B cell (primary cell): Measurements from ENCODE around the gene TPH1. TPM values are rescaled to one million over a fixed set of nuclear protein-coding genes. Genes with fewer than 3 reads are reported as not detected.

ENCODE experiments used
- ATAC-seq: fragments of 200-7000 bp; cut with Tn5 transposase; one replicate; pipeline ENCODE4 v1.10.0; 2021; ENCODE audit warnings: low read depth, mild to moderate bottlenecking, moderate number of reproducible peaks, moderate library complexity
- CTCF ChIA-PET: fragments of 350-600 bp; sonication (Branson Sonifier 250); formaldehyde crosslinking; loops from one replicate; lab custom pipeline; 2021; ENCODE audit warnings: antibody characterized with exemption, inconsistent platforms; lab: Charles Lee
- POLR2A ChIA-PET: fragments of 350-600 bp; sonication (Branson Sonifier 250); formaldehyde crosslinking; loops from one replicate; lab custom pipeline; 2021; ENCODE audit warnings: antibody characterized with exemption; lab: Charles Lee
- DNase-seq: peaks from one replicate; pipeline ENCODE4 v3.0.0; 2013
- H2AFZ ChIP-seq: 2 replicates; pipeline ENCODE4 v1.6.1; 2012; ENCODE audit warnings: mild to moderate bottlenecking, low read depth, low read length; ENCODE audit not compliant: insufficient read depth, poor library complexity, severe bottlenecking
- H3K27ac ChIP-seq, 2 donors: 1 replicate in 1 of 2; 2 replicates in 1 of 2; pipeline ENCODE4 v1.5.1; 2012 to 2013; ENCODE audit warnings: low read length in 2 of 2, mild to moderate bottlenecking in 2 of 2, moderate library complexity in 1 of 2
- H3K27me3 ChIP-seq, 4 experiments: fragments of 200-600 bp in 1 of 4; sonication (generic) in 1 of 4; replicated peaks in 1 of 4; 1 replicate in 2 of 4; 2 replicates in 2 of 4; pipeline versions ENCODE4 v1.6.1 to v1.7.0; 2013 to 2016; ENCODE audit warnings: low read length in 3 of 4, mild to moderate bottlenecking in 2 of 4, mixed read lengths in 1 of 4, moderate library complexity in 1 of 4; ENCODE audit not compliant: insufficient read depth in 4 of 4, control insufficient read depth in 3 of 4; ENCODE audit errors: control extremely low read depth in 1 of 4
- H3K36me3 ChIP-seq, 2 experiments: replicated peaks in 1 of 2; 1 replicate in 1 of 2; 2 replicates in 1 of 2; pipeline versions ENCODE4 v1.6.1 to v1.7.1; 2013; ENCODE audit warnings: low read length in 1 of 2; ENCODE audit not compliant: insufficient read depth in 2 of 2, control insufficient read depth in 1 of 2; ENCODE audit errors: control extremely low read depth in 1 of 2, extremely low read depth in 1 of 2
- H3K4me1 ChIP-seq, 2 donors: fragments of 200-600 bp in 1 of 2; sonication (generic) in 1 of 2; 1 replicate in 1 of 2; 2 replicates in 1 of 2; pipeline versions ENCODE4 v1.5.1 to v1.6.1; 2013 to 2017; ENCODE audit warnings: low read length in 2 of 2; ENCODE audit not compliant: control insufficient read depth in 2 of 2, insufficient read depth in 2 of 2
- H3K4me2 ChIP-seq: replicated peaks from 2 replicates; pipeline ENCODE3; 2012; ENCODE audit warnings: mild to moderate bottlenecking, low read depth, low read length; ENCODE audit not compliant: poor library complexity, severe bottlenecking
- H3K4me3 ChIP-seq, 5 experiments: fragments of 200-600 bp in 1 of 5; sonication (generic) in 1 of 5; 1 replicate in 3 of 5; 2 replicates in 2 of 5; pipeline versions ENCODE4 v1.5.1 to v1.7.0; 2011 to 2016; ENCODE audit warnings: low read length in 4 of 5, mild to moderate bottlenecking in 4 of 5, low read depth in 2 of 5, control low read depth in 1 of 5, moderate library complexity in 1 of 5; ENCODE audit not compliant: insufficient read depth in 1 of 5; ENCODE audit errors: control extremely low read depth in 1 of 5, extremely low read depth in 1 of 5
- H3K79me2 ChIP-seq: fragments of 200-600 bp; sonication (generic); one replicate; pipeline ENCODE4 v1.6.0; 2016; ENCODE audit warnings: low read length; ENCODE audit not compliant: control insufficient read depth, insufficient read depth
- H3K9ac ChIP-seq: fragments of 200-600 bp; sonication (generic); 2 replicates; pipeline ENCODE4 v1.6.1; 2017; ENCODE audit warnings: mild to moderate bottlenecking, low read length, moderate library complexity
- H3K9me3 ChIP-seq, 3 donors: one replicate each; pipeline versions ENCODE4 v1.6.1 to v1.7.1; 2013; ENCODE audit warnings: low read length in 2 of 3; ENCODE audit not compliant: control insufficient read depth in 2 of 3, insufficient read depth in 1 of 3; ENCODE audit errors: control extremely low read depth in 1 of 3
- H4K20me1 ChIP-seq: 2 replicates; pipeline ENCODE4 v1.6.0; 2012; ENCODE audit warnings: mild to moderate bottlenecking, low read length; ENCODE audit not compliant: insufficient read depth, control insufficient read depth, poor library complexity, severe bottlenecking
- H3K27ac Mint-ChIP-seq: one replicate; pipeline ENCODE4 v1.8.0; 2021; ENCODE audit warnings: mixed read lengths
- H3K27me3 Mint-ChIP-seq: one replicate; pipeline ENCODE4 v1.8.0; 2021; ENCODE audit warnings: mixed read lengths
- H3K4me1 Mint-ChIP-seq: one replicate; pipeline ENCODE4 v1.8.0; 2021; ENCODE audit warnings: mixed read lengths
- H3K4me3 Mint-ChIP-seq: one replicate; pipeline ENCODE4 v1.8.0; 2021; ENCODE audit warnings: mixed read lengths
- H3K9me3 Mint-ChIP-seq: one replicate; pipeline ENCODE4 v1.8.0; 2022; ENCODE audit warnings: mixed read lengths; ENCODE audit not compliant: insufficient read depth
- CTCF ChIP-seq: fragments of 200-600 bp; IDR thresholded peaks from one replicate; pipeline ENCODE4 v1.8.0; 2022; ENCODE audit warnings: antibody characterized with exemption, mild to moderate bottlenecking
- EZH2 ChIP-seq: IDR thresholded peaks from 2 replicates; pipeline ENCODE4 v1.6.1; 2012; ENCODE audit warnings: borderline replicate concordance, low read depth, mild to moderate bottlenecking, moderate library complexity, low read length; ENCODE audit not compliant: insufficient read depth, poor library complexity, severe bottlenecking
- WGBS: methylation state at CpG from one replicate; pipeline ENCODE4 v1.1.5; 2013; ENCODE audit warnings: missing lambda C conversion rate; ENCODE audit not compliant: insufficient coverage; 5-methylcytosine and 5-hydroxymethylcytosine counted together
- intact Hi-C: fragments of 100-400 bp; cut with micrococcal nuclease; formaldehyde crosslinking; loops from one replicate; pipeline ENCODE4 v1.10.0; 2022
- polyA plus RNA-seq: library from polyadenylated mRNA; depleted of rRNA; stranded (reverse); fragments of >200 nt; gene quantifications from 2 replicates; pipeline ENCODE4 v1.2.3, GENCODE V29; 2012
- total RNA-seq, 2 donors: library from RNA; stranded (reverse); fragments of 120-200 nt in 1 of 2; gene quantifications; 1 replicate in 1 of 2; 2 replicates in 1 of 2; pipeline versions ENCODE4 v1.2.3 to v1.2.4, GENCODE V29; 2013 to 2022

TPH1 gene
- total and polyA plus RNA-seq, 2 donors (not counting 1 experiment from before 2014, with no cell fraction given): 0.51 to 2.8 TPM

GRCh38 chr11:18091731-18092130, 45.7 kb upstream of the TPH1 start:
- ATAC-seq (no peak), DNase-seq (no peak)
- Histone ChIP-seq H3K4me1 (no peaks in the 10 kb centered on the region), H3K36me3 (peaks cover 28 to 88% of the 10 kb centered on the region in 2 experiments), H3K27me3 (no peaks in the 10 kb centered on the region), H3K9ac (no peak overlapping the region), H3K79me2 (peaks cover 12% of the 10 kb centered on the region), H3K4me3 (no peak overlapping the region), H4K20me1 (peaks cover 5% of the 10 kb centered on the region), H2AFZ (no peak overlapping the region), H3K4me2 (no peak overlapping the region), H3K9me3 (no peaks in the 10 kb centered on the region), H3K27ac (no peak overlapping the region)
- Mint-ChIP-seq H3K27ac (no peak overlapping the region), H3K27me3 (no peaks in the 10 kb centered on the region), H3K9me3 (no peaks in the 10 kb centered on the region), H3K4me1 (no peaks in the 10 kb centered on the region), H3K4me3 (no peak overlapping the region)
- TF ChIP-seq CTCF (no peak), EZH2 (no peak)
- intact Hi-C loops: no loop called here
- POLR2A ChIA-PET: no interaction called here
- WGBS: 94% methylated on average over 2 of the region's 2 CpGs
- CTCF ChIA-PET: no interaction called here

- no peak overlapping the region for H3K4me2 ChIP-seq
- no peak overlapping the region for H3K27ac Mint-ChIP-seq
- H3K36me3 ChIP-seq: peaks cover 15 to 76% of the 10 kb centered on the region in 2 experiments
- no peaks in the 10 kb centered on the region for H3K79me2 ChIP-seq
- no peak overlapping the region for H3K4me3 ChIP-seq
- CTCF ChIA-PET: interaction anchor here (0.6 to 1.6 kb wide), 3 partner anchors 17 to 57 kb away, joined by 3 to 8 read pairs (median 3); no protein-coding TSS in a partner anchor
- ATAC-seq: no peak
- 100% methylated on average over 1 of the region's 3 CpGs for WGBS
- no peaks in the 10 kb centered on the region for H3K27me3 ChIP-seq
- H2AFZ ChIP-seq: no peak overlapping the region
- intact Hi-C loops: no loop called here
- POLR2A ChIA-PET: no interaction called here
- DNase-seq: no peak
- no peak overlapping the region for H3K4me3 Mint-ChIP-seq
- no peak overlapping the region for H3K27ac ChIP-seq
- H3K9me3 ChIP-seq: no peaks in the 10 kb centered on the region
- no peaks in the 10 kb centered on the region for H3K4me1 Mint-ChIP-seq
- no peak overlapping the region for H3K9ac ChIP-seq
- TF ChIP-seq CTCF (no peak), EZH2 (no peak)
- no peaks in the 10 kb centered on the region for H3K4me1 ChIP-seq
- H3K27me3 Mint-ChIP-seq: no peaks in the 10 kb centered on the region
- no peaks in the 10 kb centered on the region for H3K9me3 Mint-ChIP-seq
- no peaks in the 10 kb centered on the region for H4K20me1 ChIP-seq
These were observed 42.9 kb upstream of the TPH1 start for GRCh38 chr11:18088966-18089365.
